NCI-H1092 (cell line): Measurements from ENCODE around the gene RPL5.

ENCODE experiments used
- DNase-seq: peaks from one replicate; lab custom pipeline; 2025; lab: John Stamatoyannopoulos, UW

Gene RPL5

GRCh38 chr1:92820024-92820423 lies 11.8 kb upstream of the RPL5 start:
- no peak for DNase-seq

- no peak for DNase-seq
Measured at GRCh38 chr1:92820551-92820950, 11.3 kb upstream of the RPL5 start.

DNA sequence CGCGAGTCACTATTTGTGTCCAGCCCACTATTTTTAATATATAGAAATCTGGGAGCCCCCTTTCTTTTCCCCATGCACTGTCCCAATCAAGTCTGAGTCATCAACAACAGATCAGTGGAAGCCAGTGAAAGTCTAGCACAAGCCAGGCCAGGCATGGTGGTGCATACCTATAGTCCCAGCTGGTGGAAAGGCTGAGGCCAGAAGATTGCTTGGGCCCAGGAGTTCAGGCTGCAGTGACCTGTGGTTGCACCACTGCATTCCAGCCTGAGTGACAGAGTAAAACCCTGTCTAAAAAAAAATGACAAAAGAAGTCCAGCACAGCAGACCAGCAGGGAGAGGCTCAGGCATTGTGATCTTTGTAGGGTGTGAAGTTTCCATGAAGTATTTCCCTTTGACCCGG lies 9.0 kb upstream of the RPL5 start:
- DNase-seq, result no peak

DNA sequence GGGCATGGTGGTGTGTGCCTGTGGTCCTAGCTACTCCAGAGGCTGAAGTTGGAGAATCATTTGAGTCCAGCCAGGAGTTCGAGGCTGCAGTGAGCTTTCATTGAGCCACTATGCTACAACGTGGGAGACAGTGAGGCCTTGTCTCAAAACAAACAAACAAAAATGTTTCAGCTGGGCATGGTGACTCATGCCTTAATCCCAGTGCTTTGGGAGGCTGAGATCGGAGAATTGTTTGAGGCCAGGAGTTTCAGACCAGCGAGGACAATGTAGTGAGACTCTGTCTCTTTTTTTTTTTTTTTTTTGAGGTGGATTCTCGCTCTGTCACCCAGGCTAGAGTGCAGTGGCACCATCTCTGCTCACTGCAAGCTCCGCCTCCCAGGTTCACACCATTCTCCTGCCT lies 5.0 kb upstream of the RPL5 start:
- no peak for DNase-seq

DNA sequence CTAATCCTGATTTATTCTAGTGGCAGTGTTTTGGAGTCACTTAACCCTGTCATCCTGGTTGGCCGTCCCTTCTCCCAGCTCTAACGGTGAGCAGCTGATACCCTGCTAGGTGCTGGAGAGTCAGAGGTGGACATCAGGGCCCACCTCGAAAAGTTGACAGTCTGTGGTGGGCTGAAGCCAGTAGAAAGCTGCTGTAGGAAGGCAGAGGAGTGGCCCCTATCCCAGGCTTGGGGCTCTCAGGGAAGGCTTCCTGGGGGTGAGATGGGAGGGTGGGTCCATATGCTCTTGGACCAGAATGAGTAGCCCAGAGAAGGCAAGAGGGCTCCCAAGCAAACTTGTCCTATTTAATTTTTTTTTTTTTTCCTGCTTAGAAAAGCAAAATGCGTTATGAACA lies 475 bp upstream of the RPL5 start:
- no peak for DNase-seq

DNA sequence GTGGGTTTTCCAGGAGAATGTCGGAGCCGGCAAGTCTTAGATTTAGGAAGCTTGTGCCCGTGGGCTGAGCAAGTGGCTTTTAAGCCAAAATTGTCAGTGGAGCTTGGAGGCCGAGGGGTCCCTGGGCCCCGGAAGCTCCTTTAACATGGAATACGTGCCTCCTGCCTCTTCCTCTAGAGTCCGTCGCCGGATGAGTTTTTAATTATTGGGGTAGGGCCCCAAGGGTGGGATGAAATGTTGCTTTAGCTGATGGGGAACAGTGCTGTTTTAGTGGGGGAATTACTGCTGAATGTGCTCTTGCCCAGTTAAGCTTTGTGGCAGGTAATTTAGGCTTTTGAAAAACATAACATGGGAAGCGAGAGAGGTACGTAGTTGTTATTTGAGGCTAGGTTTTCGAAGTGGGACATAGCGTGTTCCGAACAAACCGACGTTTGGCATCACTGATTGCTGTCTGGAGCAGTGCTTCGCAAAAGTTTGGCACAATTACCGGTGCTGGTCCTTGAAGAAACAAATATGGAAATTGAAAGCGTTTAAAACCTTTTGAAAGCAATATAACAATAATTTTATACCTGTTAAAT lies 786 bp downstream of the RPL5 start:
- DNase-seq, result peak; percentile 31

- DNase-seq, result no peak
Measured at GRCh38 chr1:92833840-92834239, 2.0 kb downstream of the RPL5 start.

DNA sequence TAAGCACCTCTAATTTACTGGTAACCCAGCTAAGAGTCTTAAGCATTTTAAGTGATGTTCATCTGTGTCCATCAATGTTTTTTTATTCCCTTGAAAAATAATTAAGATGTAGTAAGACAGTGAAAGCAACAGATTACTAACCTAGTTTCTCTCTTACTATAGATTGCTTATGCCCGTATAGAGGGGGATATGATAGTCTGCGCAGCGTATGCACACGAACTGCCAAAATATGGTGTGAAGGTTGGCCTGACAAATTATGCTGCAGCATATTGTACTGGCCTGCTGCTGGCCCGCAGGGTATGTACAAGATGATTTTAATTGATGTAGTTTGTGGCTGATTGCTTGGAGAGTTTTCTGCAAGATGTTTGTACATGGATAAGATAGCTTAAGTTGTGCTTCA lies 2.8 kb downstream of the RPL5 start:
- DNase-seq, result no peak

- no peak for DNase-seq
Measured at GRCh38 chr1:92837062-92837461, 5.2 kb downstream of the RPL5 start.

- no peak for DNase-seq
Measured at GRCh38 chr1:92838519-92838918, 6.7 kb downstream of the RPL5 start.

DNA sequence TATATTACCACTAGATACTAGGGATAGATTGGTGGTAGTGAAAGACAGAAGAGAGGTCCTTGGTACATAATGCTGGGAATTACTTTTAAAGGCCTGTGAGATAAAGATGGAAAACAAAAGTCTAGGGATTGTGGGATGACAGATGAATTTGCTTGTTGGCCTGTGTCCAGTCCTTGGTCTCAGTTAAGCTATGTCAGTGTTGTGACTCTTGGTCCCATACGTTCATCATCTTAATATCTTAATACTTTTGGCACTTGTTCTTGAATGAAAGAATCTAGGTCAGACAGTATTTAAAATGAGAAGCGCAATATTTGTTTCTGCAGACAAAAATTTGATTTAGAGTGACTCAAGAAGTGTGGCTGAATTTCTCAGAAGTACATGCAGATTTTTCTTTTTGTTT lies 7.6 kb downstream of the RPL5 start:
- no peak for DNase-seq

- no peak for DNase-seq
Measured at GRCh38 chr1:92840600-92840999, 8.8 kb downstream of the RPL5 start.

DNA sequence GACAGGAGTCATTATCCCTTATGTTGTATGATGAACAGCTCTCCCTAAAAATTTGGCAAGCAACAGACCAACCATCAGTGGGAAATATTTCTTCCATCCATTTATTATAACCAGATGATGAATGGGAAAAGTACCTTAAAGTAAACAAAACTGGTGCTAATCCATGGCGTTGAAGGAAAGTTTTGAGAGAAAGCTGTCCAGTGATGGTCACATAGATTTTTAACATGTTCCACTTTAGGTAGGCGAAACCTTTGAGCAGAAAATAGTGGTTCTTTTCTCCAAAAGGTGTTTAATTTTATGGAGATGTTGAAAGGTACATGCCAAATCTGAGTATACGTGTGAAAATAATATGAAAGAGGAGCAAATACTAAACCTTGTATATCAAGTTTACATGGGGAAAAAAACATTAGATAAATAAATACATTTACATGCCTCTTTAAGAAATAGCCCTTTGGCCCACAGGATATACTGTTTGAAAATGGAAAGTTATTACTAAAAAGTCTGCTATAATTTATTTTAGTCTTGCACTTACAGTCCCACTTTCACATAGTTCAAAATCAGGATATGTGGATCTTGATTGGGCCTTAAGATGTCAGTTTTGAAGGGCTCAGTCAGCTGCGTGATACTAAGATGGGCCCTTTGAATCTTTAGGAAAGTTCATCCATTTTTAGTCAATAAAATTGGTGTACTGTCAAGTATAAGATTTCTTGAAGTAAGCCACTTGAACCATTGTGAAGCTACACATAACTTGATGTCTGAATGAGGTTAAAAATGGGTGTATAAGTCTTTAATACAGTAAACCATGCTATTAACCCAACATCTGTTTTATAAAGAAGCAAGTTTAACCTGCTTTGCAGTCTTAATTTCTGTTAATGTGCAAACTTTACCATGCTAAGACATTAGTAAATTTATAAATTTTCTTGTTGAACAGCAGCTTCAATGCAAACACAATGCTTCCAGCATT lies 10.5 kb downstream of the RPL5 start:
- DNase-seq, result no peak

DNA sequence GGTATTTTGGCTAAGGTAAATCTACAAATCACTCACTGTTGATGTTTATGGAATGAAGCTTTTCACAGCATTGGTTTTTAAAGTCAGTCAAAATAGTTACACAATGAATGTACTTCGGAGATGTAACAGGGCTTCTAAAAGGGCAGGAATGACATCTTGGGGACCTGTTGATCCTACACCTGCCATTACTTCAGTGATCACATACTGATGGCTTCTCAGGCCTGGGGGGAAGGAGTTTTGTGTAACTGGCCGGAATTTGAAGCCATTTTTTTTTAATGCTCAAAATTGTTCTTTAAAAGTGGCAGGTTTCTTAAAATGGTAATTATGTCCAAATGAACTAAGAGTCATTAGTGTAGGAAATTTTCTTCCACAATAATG lies 11.2 kb downstream of the RPL5 start:
- DNase-seq, result no peak

- no peak for DNase-seq
Measured at GRCh38 chr1:92843429-92844352, 11.9 kb downstream of the RPL5 start.

GRCh38 chr1:92844439-92844838 lies 12.6 kb downstream of the RPL5 start:
- no peak for DNase-seq

DNA sequence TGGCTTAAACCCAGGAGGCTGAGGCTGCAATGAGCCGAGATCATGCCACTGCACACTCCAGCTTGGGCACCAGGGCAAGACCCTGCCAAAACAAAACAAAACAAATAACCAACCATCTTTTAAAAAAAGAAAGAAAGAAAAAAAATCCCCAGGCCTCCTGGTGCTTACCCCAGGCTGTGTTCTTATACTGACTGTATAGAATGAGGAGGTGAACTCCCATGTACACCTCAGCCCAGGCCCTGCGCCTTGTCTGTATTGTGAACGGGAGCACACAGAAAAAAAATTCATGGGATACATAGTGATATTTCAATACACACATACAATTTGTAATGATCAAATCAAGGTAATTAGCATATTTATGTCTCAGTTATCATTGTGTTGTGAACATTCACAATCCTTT lies 14.1 kb downstream of the RPL5 start:
- no peak for DNase-seq

DNA sequence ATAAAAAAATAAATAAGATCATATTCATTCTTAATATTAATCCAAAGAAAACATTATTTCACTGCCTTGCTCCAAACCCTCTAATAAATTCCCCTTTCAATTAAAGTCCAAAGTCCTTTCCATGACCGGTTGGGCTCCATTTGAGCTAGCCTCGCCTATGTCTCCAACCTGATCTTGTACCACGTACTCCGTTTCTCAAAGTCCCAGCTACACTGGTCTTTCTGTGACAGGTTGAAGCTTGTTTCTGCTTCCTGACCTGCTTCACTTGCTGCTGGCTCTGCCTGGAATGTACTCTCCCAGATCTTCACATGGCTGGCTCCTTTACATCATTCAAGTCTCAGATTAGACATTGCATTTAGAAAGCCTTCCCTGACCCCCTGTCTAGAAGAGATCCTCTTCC lies 16.4 kb downstream of the RPL5 start:
- no peak for DNase-seq

DNA sequence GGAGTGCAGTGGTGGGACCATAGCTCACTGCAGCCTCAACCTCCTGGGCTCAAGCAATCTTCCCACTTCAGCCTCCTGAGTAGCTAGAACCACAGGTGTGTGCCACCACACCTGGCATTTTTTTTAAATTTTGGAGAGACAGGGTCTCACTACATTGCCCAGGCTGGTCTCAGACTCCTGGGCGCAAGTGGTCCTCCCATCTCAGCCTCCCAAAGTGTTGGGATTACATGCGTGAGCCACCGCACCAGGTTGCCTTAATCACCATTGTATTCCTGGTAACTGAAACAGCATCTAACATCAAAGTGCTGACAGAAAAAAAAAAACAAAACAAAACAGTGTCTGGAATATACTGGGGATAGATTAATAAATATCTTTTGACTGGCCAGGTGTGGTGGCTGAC lies 18.2 kb downstream of the RPL5 start:
- DNase-seq, result no peak

GRCh38 chr1:92851729-92852128 lies 19.9 kb downstream of the RPL5 start:
- DNase-seq, result peak; percentile 16

- no peak for DNase-seq
Measured at GRCh38 chr1:92853299-92853698, 21.5 kb downstream of the RPL5 start.

DNA sequence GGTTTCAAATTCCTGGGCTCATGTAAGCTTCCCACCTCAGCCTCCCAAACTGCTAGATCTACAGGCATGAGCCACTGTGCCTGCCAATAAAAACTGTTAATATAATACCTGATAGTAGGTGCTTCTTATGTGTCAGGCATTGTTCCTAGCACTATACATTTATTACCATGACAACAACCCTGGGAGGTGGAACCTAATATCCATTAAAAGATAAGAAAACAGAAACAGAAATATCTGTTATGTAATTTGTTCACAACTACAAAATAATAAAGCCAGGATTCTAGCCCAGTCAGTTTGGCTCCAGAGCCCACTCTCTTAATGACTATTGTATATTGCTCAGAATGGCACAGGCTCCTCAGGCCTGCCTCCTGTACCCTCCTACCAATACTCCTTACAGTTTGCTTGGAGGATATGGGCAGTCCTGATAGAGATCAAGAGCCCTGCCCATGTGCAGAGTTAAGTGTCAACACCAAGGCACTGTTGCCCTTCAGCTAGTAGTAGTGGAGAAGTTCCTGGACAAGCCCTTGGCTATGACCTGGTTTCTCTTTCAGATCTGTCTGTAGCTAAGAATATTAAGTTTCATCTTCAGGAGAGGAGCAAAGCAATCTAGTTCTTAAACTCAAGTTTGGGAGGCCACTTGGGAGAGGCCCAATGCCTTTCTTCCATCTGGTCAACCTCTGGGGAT lies 22.4 kb downstream of the RPL5 start:
- DNase-seq, result no peak
